ENCODE results near the gene CPEB2.
A peak's percentile ranks its signal among the peaks of the same experiment; 100 is the strongest.

The CPEB2 gene

DNA sequence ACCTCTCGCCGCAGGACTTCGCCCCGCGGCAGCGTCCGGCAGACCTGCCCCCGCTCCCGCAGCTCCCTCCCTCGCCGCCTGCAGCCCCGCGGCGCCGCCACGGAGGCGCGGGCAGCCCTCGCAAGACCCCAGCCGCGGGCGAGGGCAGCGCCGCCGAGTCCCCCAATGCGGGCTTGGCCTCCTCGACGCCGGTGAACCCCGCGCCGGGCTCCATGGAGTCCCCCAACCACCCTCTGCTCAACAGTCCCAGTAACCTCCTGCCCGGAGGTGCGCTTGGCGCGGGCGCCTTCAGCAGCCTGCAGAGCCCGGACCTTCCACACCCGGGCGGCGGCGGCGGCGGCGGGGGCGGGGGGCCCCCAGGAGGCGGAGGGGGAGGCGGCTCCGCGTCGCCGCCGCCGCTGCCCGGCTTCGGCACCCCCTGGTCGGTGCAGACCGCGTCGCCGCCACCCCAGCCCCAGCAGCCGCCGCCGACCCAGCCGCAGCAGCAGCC is 1.2 kb downstream of the CPEB2 start:
- DNase-seq (ENCODE audit: extremely low read depth, low read depth) = no peak

DNA sequence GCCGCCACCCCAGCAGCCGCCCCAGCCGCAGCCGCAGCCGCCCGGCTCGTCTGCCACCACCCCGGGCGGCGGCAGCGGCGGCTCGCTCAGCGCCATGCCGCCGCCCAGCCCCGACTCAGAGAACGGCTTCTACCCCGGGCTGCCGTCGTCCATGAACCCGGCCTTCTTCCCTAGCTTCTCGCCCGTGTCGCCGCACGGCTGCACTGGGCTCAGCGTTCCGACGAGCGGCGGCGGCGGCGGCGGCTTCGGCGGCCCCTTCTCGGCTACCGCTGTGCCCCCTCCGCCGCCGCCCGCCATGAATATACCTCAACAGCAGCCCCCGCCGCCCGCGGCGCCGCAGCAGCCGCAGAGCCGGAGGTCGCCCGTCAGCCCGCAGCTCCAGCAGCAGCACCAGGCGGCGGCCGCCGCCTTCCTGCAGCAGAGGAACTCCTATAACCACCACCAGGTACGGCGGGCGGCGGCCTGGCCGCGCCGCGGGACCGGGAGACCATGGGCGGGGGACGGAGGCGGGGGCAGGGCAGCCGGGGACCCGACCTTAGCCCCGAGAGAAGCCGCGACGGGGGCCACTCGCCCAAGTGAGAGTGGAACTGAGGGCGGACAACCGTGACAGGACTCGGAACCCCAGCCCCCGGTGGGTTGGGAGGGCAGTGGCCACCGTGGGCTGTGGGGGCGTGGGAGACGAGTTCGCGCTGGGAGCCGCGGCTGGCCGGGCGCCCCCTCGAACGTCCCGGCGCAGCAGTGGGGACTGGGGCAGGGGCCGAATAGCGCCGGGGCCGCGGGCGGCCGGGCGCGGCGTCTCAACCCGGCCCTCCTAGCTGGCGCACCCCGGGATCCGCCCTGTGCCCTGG is 1.8 kb downstream of the CPEB2 start:
- DNase-seq (ENCODE audit: extremely low read depth, low read depth) = no peak
- TF ChIP-seq, protein P1, sequence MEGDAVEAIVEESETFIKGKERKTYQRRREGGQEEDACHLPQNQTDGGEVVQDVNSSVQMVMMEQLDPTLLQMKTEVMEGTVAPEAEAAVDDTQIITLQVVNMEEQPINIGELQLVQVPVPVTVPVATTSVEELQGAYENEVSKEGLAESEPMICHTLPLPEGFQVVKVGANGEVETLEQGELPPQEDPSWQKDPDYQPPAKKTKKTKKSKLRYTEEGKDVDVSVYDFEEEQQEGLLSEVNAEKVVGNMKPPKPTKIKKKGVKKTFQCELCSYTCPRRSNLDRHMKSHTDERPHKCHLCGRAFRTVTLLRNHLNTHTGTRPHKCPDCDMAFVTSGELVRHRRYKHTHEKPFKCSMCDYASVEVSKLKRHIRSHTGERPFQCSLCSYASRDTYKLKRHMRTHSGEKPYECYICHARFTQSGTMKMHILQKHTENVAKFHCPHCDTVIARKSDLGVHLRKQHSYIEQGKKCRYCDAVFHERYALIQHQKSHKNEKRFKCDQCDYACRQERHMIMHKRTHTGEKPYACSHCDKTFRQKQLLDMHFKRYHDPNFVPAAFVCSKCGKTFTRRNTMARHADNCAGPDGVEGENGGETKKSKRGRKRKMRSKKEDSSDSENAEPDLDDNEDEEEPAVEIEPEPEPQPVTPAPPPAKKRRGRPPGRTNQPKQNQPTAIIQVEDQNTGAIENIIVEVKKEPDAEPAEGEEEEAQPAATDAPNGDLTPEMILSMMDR (IDR thresholded peaks at IDR 0.05; ENCODE audit: low read depth, low read length) = no peak

More for the DNA sequence above, 1.2 kb downstream of the CPEB2 start:
- TF ChIP-seq, protein P1 (IDR thresholded peaks at IDR 0.05; ENCODE audit: low read depth, low read length) = no peak

DNA sequence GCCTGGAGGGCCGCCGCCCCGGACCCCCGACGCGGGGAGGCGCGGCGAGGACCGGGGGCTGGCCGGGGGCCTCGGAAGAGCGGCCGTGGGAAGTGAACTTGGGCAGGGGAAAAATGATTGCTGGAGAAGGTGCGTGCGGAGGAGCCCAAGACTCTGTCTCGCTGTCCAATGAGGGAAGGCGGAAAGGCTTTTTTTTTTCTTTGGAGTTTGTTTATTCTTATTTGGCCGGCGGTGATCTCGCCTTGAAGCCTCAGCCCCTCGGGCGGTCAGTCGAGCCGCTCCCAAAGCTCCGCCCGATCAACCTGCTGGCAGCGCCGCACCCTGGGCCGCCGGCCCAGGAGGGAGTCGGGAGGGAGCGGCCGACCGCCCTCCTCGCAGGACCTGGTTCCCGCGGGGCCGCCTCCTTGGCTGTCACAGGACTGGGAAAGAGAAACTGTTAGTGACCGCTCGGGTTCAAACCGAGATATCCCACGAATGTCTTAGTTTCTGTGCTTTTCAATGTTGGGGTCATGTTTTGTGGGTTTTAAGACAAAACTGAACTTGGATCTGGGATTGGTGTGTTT is 2.5 kb downstream of the CPEB2 start:
- DNase-seq (ENCODE audit: extremely low read depth, low read depth) = peak; percentile 60
- TF ChIP-seq, protein P1 (IDR thresholded peaks at IDR 0.05; ENCODE audit: low read depth, low read length) = no peak

DNA sequence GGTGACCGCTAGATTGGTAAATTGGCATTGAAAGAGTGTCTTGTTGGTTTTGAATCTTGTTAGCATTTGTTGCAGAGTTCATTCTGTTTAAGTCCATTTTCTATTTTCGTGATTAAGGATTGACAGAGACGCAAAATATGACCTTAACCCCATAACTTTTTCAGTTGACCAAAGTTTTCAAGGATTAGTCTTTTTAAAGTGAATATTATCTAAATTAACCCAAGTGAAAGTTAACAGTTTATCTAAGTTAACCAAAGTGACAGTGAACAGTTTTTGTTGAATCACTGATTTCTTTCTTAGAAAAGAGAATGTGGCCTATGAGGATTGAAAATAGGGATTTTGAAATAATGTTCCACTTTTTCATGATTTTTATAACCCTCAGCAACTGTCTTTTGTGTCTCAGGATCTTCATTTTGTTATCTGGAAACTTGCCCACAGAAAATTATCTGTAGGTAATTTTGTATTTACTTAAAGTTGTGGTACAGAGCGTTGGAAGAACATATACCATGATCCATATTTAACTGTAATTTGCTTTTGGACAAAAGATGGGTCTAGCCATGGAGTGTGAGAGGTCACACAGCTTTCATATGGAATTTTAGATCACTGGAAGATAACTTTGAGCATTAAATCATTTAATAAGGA is 3.3 kb downstream of the CPEB2 start:
- DNase-seq (ENCODE audit: extremely low read depth, low read depth) = no peak
- TF ChIP-seq, protein P1 (IDR thresholded peaks at IDR 0.05; ENCODE audit: low read depth, low read length) = no peak

DNA sequence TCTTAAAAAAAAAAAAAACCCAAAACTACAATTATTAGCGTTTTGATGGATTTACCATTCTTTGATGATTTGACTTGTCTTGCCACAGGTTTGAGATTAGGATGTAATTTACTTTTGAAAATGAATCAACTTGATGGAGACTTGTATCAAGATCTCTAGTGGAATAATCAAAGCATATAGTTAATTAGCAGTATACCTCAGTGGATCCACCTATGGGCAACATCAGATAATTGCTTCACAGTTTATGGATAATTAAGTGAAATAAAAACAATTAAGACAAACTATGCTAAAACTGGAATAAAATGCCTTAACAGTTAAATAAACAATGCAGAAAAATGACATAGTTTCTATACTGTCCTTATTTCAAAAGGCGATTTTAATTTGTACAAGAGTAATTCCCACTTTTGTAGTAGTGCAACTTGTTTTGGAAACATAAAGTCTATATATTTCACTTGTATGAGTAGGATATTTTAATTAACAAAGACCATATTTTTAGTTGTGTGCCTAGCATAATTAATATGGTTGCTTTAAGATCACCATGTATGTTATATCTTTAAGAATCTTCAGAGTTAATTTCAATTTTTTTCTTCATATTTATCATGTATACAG is 4.2 kb downstream of the CPEB2 start:
- TF ChIP-seq, protein P1 (IDR thresholded peaks at IDR 0.05; ENCODE audit: low read depth, low read length) = peak; percentile 19
- DNase-seq (ENCODE audit: extremely low read depth, low read depth) = no peak

DNA sequence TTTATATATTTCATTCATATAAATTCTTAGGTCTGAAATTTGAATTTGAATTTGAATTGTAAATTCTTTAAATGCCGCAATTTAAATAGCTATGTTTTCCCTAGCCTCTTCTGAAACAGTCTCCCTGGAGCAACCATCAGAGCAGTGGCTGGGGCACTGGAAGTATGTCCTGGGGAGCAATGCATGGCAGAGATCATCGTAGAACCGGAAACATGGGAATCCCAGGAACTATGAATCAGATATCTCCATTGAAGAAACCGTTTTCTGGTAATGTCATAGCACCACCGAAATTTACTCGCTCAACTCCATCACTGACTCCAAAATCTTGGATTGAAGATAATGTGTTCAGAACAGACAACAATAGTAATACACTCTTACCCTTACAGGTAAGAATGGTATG is 4.9 kb downstream of the CPEB2 start:
- TF ChIP-seq, protein P1 (IDR thresholded peaks at IDR 0.05; ENCODE audit: low read depth, low read length) = no peak
- DNase-seq (ENCODE audit: extremely low read depth, low read depth) = no peak

Data from AG09319 (cell line).